Body of pancreas (tissue), 4 donors: Measurements from ENCODE around the gene AKT3. TPM values are rescaled to one million over a fixed set of nuclear protein-coding genes. Genes with fewer than 3 reads are reported as not detected.

ENCODE experiments used
- ATAC-seq: fragments of 150-250 bp; one replicate; pipeline ENCODE4 v1.9.1; 2016
- DNase-seq, 4 donors: peaks; one replicate each; pipeline ENCODE4 v3.0.0-alpha.2; 2019
- H3K27ac ChIP-seq, 4 donors: fragments of 200-600 bp; sonication (generic); 1 replicate in 3 of 4; 2 replicates in 1 of 4; pipeline versions ENCODE4 v1.5.1 to v1.6.1; 2016 to 2019; ENCODE audit warnings: mild to moderate bottlenecking in 1 of 4, mixed read lengths in 1 of 4, moderate library complexity in 1 of 4
- H3K27me3 ChIP-seq, 2 donors: fragments of 200-600 bp; sonication (generic); one replicate each; pipeline ENCODE4 v1.6.0; 2016; ENCODE audit warnings: mild to moderate bottlenecking in 1 of 2
- H3K36me3 ChIP-seq, 2 donors: fragments of 200-600 bp; sonication (generic); replicated peaks in 1 of 2; 2 replicates each; pipeline ENCODE4 v1.5.1; 2016; ENCODE audit warnings: low read depth in 2 of 2; ENCODE audit not compliant: insufficient read depth in 1 of 2
- H3K4me1 ChIP-seq: fragments of 200-600 bp; sonication (generic); one replicate; pipeline ENCODE4 v1.6.0; 2016
- H3K4me3 ChIP-seq, 2 donors: fragments of 200-600 bp; sonication (generic); 1 replicate in 1 of 2; 2 replicates in 1 of 2; pipeline ENCODE4 v1.5.1; 2016 to 2019
- H3K9me3 ChIP-seq, 3 donors: fragments of 200-600 bp; sonication (generic); 1 replicate in 2 of 3; 2 replicates in 1 of 3; pipeline ENCODE4 v1.5.1; 2016
- CTCF ChIP-seq, 7 experiments: fragments of 450-650 bp in 4 of 7; fragments of 200-600 bp in 3 of 7; sonication (generic) in 3 of 7; IDR thresholded peaks; one replicate each; pipeline ENCODE4 v1.5.1; 2016 to 2019; ENCODE audit warnings: antibody characterized with exemption in 7 of 7
- POLR2A ChIP-seq, 3 donors: fragments of 450-650 bp; IDR thresholded peaks; one replicate each; pipeline ENCODE4 v1.6.1; 2016; ENCODE audit warnings: antibody characterized with exemption in 3 of 3, mild to moderate bottlenecking in 2 of 3
- WGBS, 2 donors: methylation state at CpG; one replicate each; pipeline ENCODE4 v1.1.5; 2017; 5-methylcytosine and 5-hydroxymethylcytosine counted together
- intact Hi-C: fragments of 100-400 bp; cut with DNase I; formaldehyde crosslinking; loops from one replicate; pipeline ENCODE4 v1.15.1; 2023
- total RNA-seq, 2 donors: library from RNA; depleted of rRNA; stranded (reverse); fragments of >200 nt; gene quantifications; one replicate each; pipeline ENCODE4 v1.1.0, GENCODE V29; 2016

The AKT3 gene
- total RNA-seq, 2 donors from 2014 or later: 14.0 to 24.7 TPM

GRCh38 chr1:243605604-243606003 is 244.4 kb downstream of the AKT3 start:
- Histone ChIP-seq H3K4me1 (no peaks in the 10 kb centered on the region), H3K4me3 (no peak overlapping the region), H3K9me3 (peaks cover 0 to 4% (median 3%) of the 10 kb centered on the region in 3 donors), H3K27me3 (no peaks in the 10 kb centered on the region), H3K36me3 (no peaks in the 10 kb centered on the region), H3K27ac (no peak overlapping the region)
- no peak for DNase-seq
- WGBS, 2 donors: 78 to 81% methylated on average over 2 of the region's 2 CpGs
- intact Hi-C loops: no loop called here
- ATAC-seq: no peak
- no peak for TF ChIP-seq CTCF (IDR thresholded peaks at IDR 0.05)
- no peak for TF ChIP-seq POLR2A (IDR thresholded peaks at IDR 0.05)

- no peaks in the 10 kb centered on the region for H3K36me3 ChIP-seq
- no peaks in the 10 kb centered on the region for H3K27me3 ChIP-seq
- H3K4me1 ChIP-seq: no peaks in the 10 kb centered on the region
- no peak overlapping the region for H3K4me3 ChIP-seq
- H3K9me3 ChIP-seq: peaks cover 0 to 4% (median 3%) of the 10 kb centered on the region in 3 donors
- TF ChIP-seq POLR2A (IDR thresholded peaks at IDR 0.05) (no peak), CTCF (IDR thresholded peaks at IDR 0.05) (no peak)
- DNase-seq: no peak
- H3K27ac ChIP-seq: no peak overlapping the region
- no peak for ATAC-seq
- intact Hi-C loops: no loop called here
Measured at GRCh38 chr1:243601720-243602119, 248.3 kb downstream of the AKT3 start.

- Histone ChIP-seq H3K27me3 (no peaks in the 10 kb centered on the region), H3K4me3 (no peak overlapping the region), H3K9me3 (peaks cover 0 to 4% (median 3%) of the 10 kb centered on the region in 3 donors), H3K36me3 (no peaks in the 10 kb centered on the region), H3K27ac (no peak overlapping the region), H3K4me1 (no peaks in the 10 kb centered on the region)
- TF ChIP-seq CTCF (IDR thresholded peaks at IDR 0.05): no peak
- TF ChIP-seq POLR2A (IDR thresholded peaks at IDR 0.05): no peak
- 52 to 66% methylated on average over 2 of the region's 2 CpGs for WGBS, 2 donors
- intact Hi-C loops: no loop called here
- no peak for DNase-seq
- no peak for ATAC-seq
Measured at GRCh38 chr1:243598433-243598832, 251.6 kb downstream of the AKT3 start.

- TF ChIP-seq POLR2A (IDR thresholded peaks at IDR 0.05) (no peak), CTCF (IDR thresholded peaks at IDR 0.05) (no peak)
- intact Hi-C loops: no loop called here
- no peaks in the 10 kb centered on the region for H3K4me1 ChIP-seq
- DNase-seq (no peak), ATAC-seq (no peak)
- no peaks in the 10 kb centered on the region for H3K27me3 ChIP-seq
- H3K36me3 ChIP-seq: no peaks in the 10 kb centered on the region
- H3K27ac ChIP-seq: no peak overlapping the region
- H3K9me3 ChIP-seq: peaks cover 0 to 4% (median 3%) of the 10 kb centered on the region in 3 donors
- 64 to 69% methylated on average over 3 of the region's 3 CpGs for WGBS, 2 donors
- no peak overlapping the region for H3K4me3 ChIP-seq
Measured at GRCh38 chr1:243597383-243597782, 252.7 kb downstream of the AKT3 start.

GRCh38 chr1:243596431-243597062 is 253.5 kb downstream of the AKT3 start:
- Histone ChIP-seq H3K27me3 (no peaks in the 10 kb centered on the region), H3K36me3 (no peaks in the 10 kb centered on the region), H3K4me3 (no peak overlapping the region), H3K4me1 (no peaks in the 10 kb centered on the region), H3K9me3 (no peaks in the 10 kb centered on the region), H3K27ac (no peak overlapping the region)
- no peak for TF ChIP-seq CTCF (IDR thresholded peaks at IDR 0.05)
- TF ChIP-seq POLR2A (IDR thresholded peaks at IDR 0.05): no peak
- WGBS, 2 donors: 64 to 79% methylated on average over 6 of the region's 6 CpGs
- DNase-seq (no peak), ATAC-seq (no peak)
- intact Hi-C loops: no loop called here
